Ovary (tissue), 3 donors: ENCODE results near the gene NEURL2.

Experiments
- CTCF ChIP-seq, 3 donors: fragments of 450-650 bp in 2 of 3; fragments of 200-600 bp in 1 of 3; IDR thresholded peaks; one replicate each; pipeline versions ENCODE4 v1.5.1 to v1.8.0; 2016 to 2022; ENCODE audit warnings: antibody characterized with exemption in 3 of 3, mild to moderate bottlenecking in 1 of 3
- POLR2A ChIP-seq: fragments of 450-650 bp; IDR thresholded peaks from one replicate; pipeline ENCODE4 v1.6.1; 2017; ENCODE audit warnings: antibody characterized with exemption, mild to moderate bottlenecking, moderate library complexity
- donor health status: DM: no; HTN: no; CAD: no.

- TF ChIP-seq POLR2A (no peak), CTCF (IDR thresholded peaks at IDR 0.05) (no peak)
Measured at GRCh38 chr20:45892049-45892825, 1.2 kb upstream of the NEURL2 start.
